ENCODE results near the gene DIDO1. TPM values are rescaled to one million over a fixed set of nuclear protein-coding genes. Genes with fewer than 3 reads are reported as not detected.

The DIDO1 gene
- total and polyA plus RNA-seq, 2 of the 13 experiments (the other 11 are each of a cell fraction or from before 2014, with no cell fraction given), result 75.0 to 75.1 TPM

DNA sequence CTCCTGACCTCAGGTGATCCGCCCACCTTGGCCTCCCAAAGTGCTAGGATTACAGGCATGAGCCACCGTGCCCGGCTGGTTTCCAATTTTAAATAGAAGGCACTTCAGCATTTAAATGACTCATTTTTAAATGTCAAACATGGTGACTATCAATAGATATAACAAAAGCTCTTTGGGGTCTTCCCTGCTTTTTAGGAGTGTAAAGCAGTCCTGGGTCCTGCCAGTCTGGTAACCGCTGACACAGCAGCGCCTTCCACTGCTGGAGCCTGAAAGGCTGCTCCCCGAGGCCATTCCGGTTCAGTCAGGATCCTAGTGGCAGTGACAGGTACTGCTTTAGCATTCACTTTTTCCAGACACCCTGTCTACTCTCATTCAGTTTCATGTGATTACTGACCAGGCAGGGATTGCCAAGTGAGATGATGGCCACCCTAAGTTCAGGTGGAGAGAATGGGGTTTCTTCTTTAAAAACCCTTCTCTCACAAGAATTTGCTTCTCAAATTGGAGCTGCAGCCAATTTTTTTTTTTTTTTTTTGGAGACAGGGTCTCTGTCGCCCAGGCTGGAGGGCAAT lies 5.1 kb downstream of the DIDO1 start (continued):
- TF ChIP-seq, protein P1, sequence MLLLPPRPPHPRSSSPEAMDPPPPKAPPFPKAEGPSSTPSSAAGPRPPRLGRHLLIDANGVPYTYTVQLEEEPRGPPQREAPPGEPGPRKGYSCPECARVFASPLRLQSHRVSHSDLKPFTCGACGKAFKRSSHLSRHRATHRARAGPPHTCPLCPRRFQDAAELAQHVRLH (CRISPR knock-in tag; IDR thresholded peaks at IDR 0.05; ENCODE audit: borderline replicate concordance, low read depth), result peak; percentile 88; the same call in 1 of the 2 replicates
- TF ChIP-seq ZMAT3 (CRISPR knock-in tag; conservative IDR thresholded peaks at IDR 0.05), result no peak
- peak; percentile 58 for TF ChIP-seq BCL6 (CRISPR knock-in tag; IDR thresholded peaks at IDR 0.05)
- peak; percentile 40; the same call in 1 of the 2 replicates for TF ChIP-seq ZFY (CRISPR knock-in tag; IDR thresholded peaks at IDR 0.05)
- TF ChIP-seq CC2D1A (CRISPR knock-in tag; IDR thresholded peaks at IDR 0.05), result peak; percentile 73; the same call in 1 of the 2 replicates
- no peak for TF ChIP-seq MTA3 (CRISPR knock-in tag; IDR thresholded peaks at IDR 0.05)
- peak; percentile 39; the same call in 1 of the 2 replicates for TF ChIP-seq ZNF788 (CRISPR knock-in tag; IDR thresholded peaks at IDR 0.05; ENCODE audit: borderline replicate concordance)
- no peak for TF ChIP-seq SRSF4 (IDR thresholded peaks at IDR 0.05; ENCODE audit: low read depth, low read length, poor library complexity, severe bottlenecking)
- TF ChIP-seq ZNF33B (CRISPR knock-in tag; IDR thresholded peaks at IDR 0.05), result 0 out of 2 replicates have a peak, but pooled peaks have one; percentile 40
- TF ChIP-seq RFX5 (IDR thresholded peaks at IDR 0.05; ENCODE audit: low read depth, low read length), result peak; percentile 86
- TF ChIP-seq FOXA3 (CRISPR knock-in tag; IDR thresholded peaks at IDR 0.05), result peak; percentile 40; the same call in 1 of the 2 replicates
- TF ChIP-seq STAT5B (CRISPR knock-in tag; IDR thresholded peaks at IDR 0.05), result no peak
- 0 out of 4 replicates have a peak, but pooled peaks of 1 of the 2 experiments have one; percentile 33 for TF ChIP-seq NR2F1 (CRISPR knock-in tag; IDR thresholded peaks at IDR 0.05)
- TF ChIP-seq, protein P2, sequence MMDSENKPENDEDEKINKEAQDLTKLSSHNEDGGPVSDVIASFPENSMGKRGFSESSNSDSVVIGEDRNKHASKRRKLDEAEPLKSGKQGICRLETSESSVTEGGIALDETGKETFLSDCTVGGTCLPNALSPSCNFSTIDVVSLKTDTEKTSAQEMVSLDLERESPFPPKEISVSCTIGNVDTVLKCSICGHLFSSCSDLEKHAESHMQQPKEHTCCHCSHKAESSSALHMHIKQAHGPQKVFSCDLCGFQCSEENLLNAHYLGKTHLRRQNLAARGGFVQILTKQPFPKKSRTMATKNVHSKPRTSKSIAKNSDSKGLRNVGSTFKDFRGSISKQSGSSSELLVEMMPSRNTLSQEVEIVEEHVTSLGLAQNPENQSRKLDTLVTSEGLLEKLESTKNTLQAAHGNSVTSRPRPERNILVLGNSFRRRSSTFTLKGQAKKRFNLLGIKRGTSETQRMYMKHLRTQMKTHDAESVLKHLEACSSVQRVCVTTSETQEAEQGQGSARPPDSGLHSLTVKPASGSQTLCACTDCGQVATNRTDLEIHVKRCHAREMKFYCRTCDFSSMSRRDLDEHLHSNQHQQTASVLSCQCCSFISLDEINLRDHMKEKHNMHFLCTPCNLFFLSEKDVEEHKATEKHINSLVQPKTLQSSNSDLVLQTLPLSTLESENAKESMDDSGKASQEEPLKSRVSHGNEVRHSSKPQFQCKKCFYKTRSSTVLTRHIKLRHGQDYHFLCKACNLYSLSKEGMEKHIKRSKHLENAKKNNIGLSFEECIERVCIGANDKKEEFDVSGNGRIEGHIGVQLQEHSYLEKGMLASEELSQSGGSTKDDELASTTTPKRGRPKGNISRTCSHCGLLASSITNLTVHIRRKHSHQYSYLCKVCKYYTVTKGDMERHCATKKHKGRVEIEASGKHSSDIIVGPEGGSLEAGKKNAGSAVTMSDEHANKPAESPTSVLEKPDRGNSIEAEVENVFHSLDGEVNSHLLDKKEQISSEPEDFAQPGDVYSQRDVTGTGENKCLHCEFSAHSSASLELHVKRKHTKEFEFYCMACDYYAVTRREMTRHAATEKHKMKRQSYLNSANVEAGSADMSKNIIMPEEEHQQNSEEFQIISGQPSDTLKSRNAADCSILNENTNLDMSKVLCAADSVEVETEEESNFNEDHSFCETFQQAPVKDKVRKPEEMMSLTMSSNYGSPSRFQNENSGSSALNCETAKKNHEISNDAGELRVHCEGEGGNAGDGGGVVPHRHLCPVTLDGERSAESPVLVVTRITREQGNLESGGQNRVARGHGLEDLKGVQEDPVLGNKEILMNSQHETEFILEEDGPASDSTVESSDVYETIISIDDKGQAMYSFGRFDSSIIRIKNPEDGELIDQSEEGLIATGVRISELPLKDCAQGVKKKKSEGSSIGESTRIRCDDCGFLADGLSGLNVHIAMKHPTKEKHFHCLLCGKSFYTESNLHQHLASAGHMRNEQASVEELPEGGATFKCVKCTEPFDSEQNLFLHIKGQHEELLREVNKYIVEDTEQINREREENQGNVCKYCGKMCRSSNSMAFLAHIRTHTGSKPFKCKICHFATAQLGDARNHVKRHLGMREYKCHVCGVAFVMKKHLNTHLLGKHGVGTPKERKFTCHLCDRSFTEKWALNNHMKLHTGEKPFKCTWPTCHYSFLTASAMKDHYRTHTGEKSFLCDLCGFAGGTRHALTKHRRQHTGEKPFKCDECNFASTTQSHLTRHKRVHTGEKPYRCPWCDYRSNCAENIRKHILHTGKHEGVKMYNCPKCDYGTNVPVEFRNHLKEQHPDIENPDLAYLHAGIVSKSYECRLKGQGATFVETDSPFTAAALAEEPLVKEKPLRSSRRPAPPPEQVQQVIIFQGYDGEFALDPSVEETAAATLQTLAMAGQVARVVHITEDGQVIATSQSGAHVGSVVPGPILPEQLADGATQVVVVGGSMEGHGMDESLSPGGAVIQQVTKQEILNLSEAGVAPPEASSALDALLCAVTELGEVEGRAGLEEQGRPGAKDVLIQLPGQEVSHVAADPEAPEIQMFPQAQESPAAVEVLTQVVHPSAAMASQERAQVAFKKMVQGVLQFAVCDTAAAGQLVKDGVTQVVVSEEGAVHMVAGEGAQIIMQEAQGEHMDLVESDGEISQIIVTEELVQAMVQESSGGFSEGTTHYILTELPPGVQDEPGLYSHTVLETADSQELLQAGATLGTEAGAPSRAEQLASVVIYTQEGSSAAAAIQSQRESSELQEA (CRISPR knock-in tag; IDR thresholded peaks at IDR 0.05; ENCODE audit: not compliant biosample characterization), result no peak
- TF ChIP-seq PITX1 (CRISPR knock-in tag; IDR thresholded peaks at IDR 0.05), result 0 out of 2 replicates have a peak, but pooled peaks have one; percentile 56
- TF ChIP-seq ZNF660 (CRISPR knock-in tag; IDR thresholded peaks at IDR 0.05; ENCODE audit: borderline replicate concordance, low read depth), result no peak
- TF ChIP-seq, protein P3, sequence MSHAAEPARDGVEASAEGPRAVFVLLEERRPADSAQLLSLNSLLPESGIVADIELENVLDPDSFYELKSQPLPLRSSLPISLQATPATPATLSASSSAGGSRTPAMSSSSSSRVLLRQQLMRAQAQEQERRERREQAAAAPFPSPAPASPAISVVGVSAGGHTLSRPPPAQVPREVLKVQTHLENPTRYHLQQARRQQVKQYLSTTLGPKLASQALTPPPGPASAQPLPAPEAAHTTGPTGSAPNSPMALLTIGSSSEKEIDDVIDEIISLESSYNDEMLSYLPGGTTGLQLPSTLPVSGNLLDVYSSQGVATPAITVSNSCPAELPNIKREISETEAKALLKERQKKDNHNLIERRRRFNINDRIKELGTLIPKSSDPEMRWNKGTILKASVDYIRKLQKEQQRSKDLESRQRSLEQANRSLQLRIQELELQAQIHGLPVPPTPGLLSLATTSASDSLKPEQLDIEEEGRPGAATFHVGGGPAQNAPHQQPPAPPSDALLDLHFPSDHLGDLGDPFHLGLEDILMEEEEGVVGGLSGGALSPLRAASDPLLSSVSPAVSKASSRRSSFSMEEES (CRISPR knock-in tag; IDR thresholded peaks at IDR 0.05), result peak; percentile 62
- TF ChIP-seq ZNF234 (CRISPR knock-in tag; conservative IDR thresholded peaks at IDR 0.05), result no peak
- TF ChIP-seq RARG (CRISPR knock-in tag; IDR thresholded peaks at IDR 0.05; ENCODE audit: low read depth), result no peak

Data from HepG2 (cell line).